IPS-15b (cell line): Measurements from ENCODE around the gene TMEM53.
"Not testable (repeated sequence)": the region's sequence is repeated elsewhere in the genome, so short reads cannot be mapped to it uniquely, and the experiment has no call there.

Experiments
- H3K27me3 ChIP-seq: one replicate; pipeline ENCODE4 v1.6.1; 2013; ENCODE audit warnings: low read length; ENCODE audit not compliant: control insufficient read depth, insufficient read depth
- H3K36me3 ChIP-seq: one replicate; pipeline ENCODE4 v1.6.1; 2013; ENCODE audit warnings: low read length; ENCODE audit not compliant: control insufficient read depth, insufficient read depth
- H3K4me1 ChIP-seq: one replicate; pipeline ENCODE4 v1.6.1; 2013; ENCODE audit warnings: mild to moderate bottlenecking, low read length; ENCODE audit not compliant: control insufficient read depth, insufficient read depth
- H3K4me3 ChIP-seq: one replicate; pipeline ENCODE4 v1.5.1; 2013; ENCODE audit warnings: low read depth, low read length
- H3K9ac ChIP-seq: one replicate; pipeline ENCODE4 v1.6.1; 2013; ENCODE audit warnings: low read depth, mild to moderate bottlenecking, low read length
- H3K9me3 ChIP-seq: one replicate; pipeline ENCODE4 v1.6.1; 2013; ENCODE audit warnings: mild to moderate bottlenecking, low read length; ENCODE audit not compliant: control insufficient read depth, insufficient read depth

Gene TMEM53

GRCh38 chr1:44713321-44713781 lies 39.1 kb upstream of the TMEM53 start:
- Histone ChIP-seq H3K4me1 (no peaks in the 10 kb centered on the region), H3K27me3 (no peaks in the 10 kb centered on the region), H3K9me3 (peaks cover 2% of the 10 kb centered on the region), H3K9ac (no peak overlapping the region), H3K36me3 (no peaks in the 10 kb centered on the region), H3K4me3 (no peak overlapping the region)

GRCh38 chr1:44707959-44708831 lies 33.9 kb upstream of the TMEM53 start:
- Histone ChIP-seq H3K4me3 (no peak overlapping the region), H3K4me1 (no peaks in the 10 kb centered on the region), H3K27me3 (no peaks in the 10 kb centered on the region), H3K9ac (no peak overlapping the region), H3K9me3 (peaks cover 2% of the 10 kb centered on the region), H3K36me3 (no peaks in the 10 kb centered on the region)

GRCh38 chr1:44707112-44707881 lies 33.0 kb upstream of the TMEM53 start:
- no peaks in the 10 kb centered on the region for H3K4me1 ChIP-seq
- no peak overlapping the region for H3K4me3 ChIP-seq
- no peaks in the 10 kb centered on the region for H3K27me3 ChIP-seq
- H3K9me3 ChIP-seq, result peaks cover 2% of the 10 kb centered on the region
- no peaks in the 10 kb centered on the region for H3K36me3 ChIP-seq
- H3K9ac ChIP-seq, result no peak overlapping the region

GRCh38 chr1:44705938-44706337 lies 31.7 kb upstream of the TMEM53 start:
- Histone ChIP-seq H3K9ac (no peak overlapping the region), H3K4me1 (no peaks in the 10 kb centered on the region), H3K4me3 (no peak overlapping the region), H3K36me3 (no peaks in the 10 kb centered on the region), H3K9me3 (peaks cover 2% of the 10 kb centered on the region), H3K27me3 (no peaks in the 10 kb centered on the region)

GRCh38 chr1:44705470-44705869 lies 31.2 kb upstream of the TMEM53 start:
- Histone ChIP-seq H3K9me3 (peaks cover 2% of the 10 kb centered on the region), H3K4me1 (no peaks in the 10 kb centered on the region), H3K4me3 (no peak overlapping the region), H3K9ac (no peak overlapping the region), H3K27me3 (no peaks in the 10 kb centered on the region), H3K36me3 (no peaks in the 10 kb centered on the region)

- no peak overlapping the region for H3K4me3 ChIP-seq
- H3K9ac ChIP-seq, result no peak overlapping the region
- no peaks in the 10 kb centered on the region for H3K36me3 ChIP-seq
- H3K4me1 ChIP-seq, result no peaks in the 10 kb centered on the region
- no peaks in the 10 kb centered on the region for H3K9me3 ChIP-seq
- H3K27me3 ChIP-seq, result no peaks in the 10 kb centered on the region
These were observed 26.9 kb upstream of the TMEM53 start for GRCh38 chr1:44701141-44701573.

- H3K9ac ChIP-seq, result no peak overlapping the region
These were observed 26.3 kb upstream of the TMEM53 start for GRCh38 chr1:44700573-44700972.

GRCh38 chr1:44699375-44699774 lies 25.1 kb upstream of the TMEM53 start:
- H3K27me3 ChIP-seq, H3K9ac ChIP-seq, H3K36me3 ChIP-seq, H3K4me3 ChIP-seq, H3K4me1 ChIP-seq, H3K9me3 ChIP-seq: not testable (repeated sequence)

More at GRCh38 chr1:44700573-44700972, 26.3 kb upstream of the TMEM53 start:
- Histone ChIP-seq H3K27me3 (no peaks in the 10 kb centered on the region), H3K36me3 (no peaks in the 10 kb centered on the region), H3K9me3 (no peaks in the 10 kb centered on the region), H3K4me3 (no peak overlapping the region), H3K4me1 (no peaks in the 10 kb centered on the region)

- no peaks in the 10 kb centered on the region for H3K27me3 ChIP-seq
- no peaks in the 10 kb centered on the region for H3K4me1 ChIP-seq
- H3K4me3 ChIP-seq, result no peak overlapping the region
- H3K9ac ChIP-seq, result no peak overlapping the region
- H3K9me3 ChIP-seq, result no peaks in the 10 kb centered on the region
- H3K36me3 ChIP-seq, result no peaks in the 10 kb centered on the region
These were observed 23.9 kb upstream of the TMEM53 start for GRCh38 chr1:44698138-44698537.

- Histone ChIP-seq H3K27me3 (no peaks in the 10 kb centered on the region), H3K9ac (no peak overlapping the region), H3K36me3 (no peaks in the 10 kb centered on the region), H3K4me1 (no peaks in the 10 kb centered on the region), H3K9me3 (no peaks in the 10 kb centered on the region), H3K4me3 (no peak overlapping the region)
These were observed 22.6 kb upstream of the TMEM53 start for GRCh38 chr1:44696789-44697345.

GRCh38 chr1:44696101-44696500 lies 21.8 kb upstream of the TMEM53 start:
- no peaks in the 10 kb centered on the region for H3K9me3 ChIP-seq
- H3K4me3 ChIP-seq, result no peak overlapping the region
- H3K9ac ChIP-seq, result no peak overlapping the region
- no peaks in the 10 kb centered on the region for H3K27me3 ChIP-seq
- no peaks in the 10 kb centered on the region for H3K4me1 ChIP-seq
- no peaks in the 10 kb centered on the region for H3K36me3 ChIP-seq
